Vagina (tissue), 2 donors: ENCODE data around the gene DNM3. TPM values are rescaled to one million over a fixed set of nuclear protein-coding genes. Genes with fewer than 3 reads are reported as not detected.

Source experiments
- DNase-seq, 2 donors: peaks; one replicate each; pipeline ENCODE4 v3.0.0-alpha.2; 2017; ENCODE audit errors: extremely low spot score in 2 of 2
- H3K27ac ChIP-seq: fragments of 200-600 bp; sonication (generic); one replicate; pipeline ENCODE4 v1.5.1; 2019
- H3K27me3 ChIP-seq: fragments of 200-600 bp; sonication (generic); one replicate; pipeline ENCODE4 v1.5.1; 2019
- H3K36me3 ChIP-seq, 2 donors: fragments of 200-600 bp; sonication (generic); one replicate each; pipeline ENCODE4 v1.5.1; 2017 to 2019
- H3K4me1 ChIP-seq: fragments of 200-600 bp; sonication (generic); one replicate; pipeline ENCODE4 v1.5.1; 2019
- H3K4me3 ChIP-seq, 2 donors: fragments of 200-600 bp; sonication (generic); 1 replicate in 1 of 2; 2 replicates in 1 of 2; pipeline ENCODE4 v1.5.1; 2016 to 2019
- H3K9me3 ChIP-seq: fragments of 200-600 bp; sonication (generic); one replicate; pipeline ENCODE4 v1.5.1; 2019
- CTCF ChIP-seq, 3 experiments: fragments of 450-650 bp in 2 of 3; fragments of 200-600 bp in 1 of 3; sonication (generic) in 1 of 3; IDR thresholded peaks; one replicate each; pipeline ENCODE4 v1.5.1; 2017 to 2019; ENCODE audit warnings: antibody characterized with exemption in 3 of 3, mild to moderate bottlenecking in 2 of 3, moderate library complexity in 2 of 3
- POLR2A ChIP-seq, 2 donors: fragments of 450-650 bp; IDR thresholded peaks; one replicate each; pipeline ENCODE4 v1.6.1; 2017; ENCODE audit warnings: antibody characterized with exemption in 2 of 2, mild to moderate bottlenecking in 2 of 2, moderate library complexity in 2 of 2
- POLR2AphosphoS5 ChIP-seq, 2 donors: sonication (generic); formaldehyde crosslinking; IDR thresholded peaks; one replicate each; pipeline ENCODE4 v1.9.0; 2017; ENCODE audit warnings: antibody characterized with exemption in 2 of 2, mild to moderate bottlenecking in 2 of 2, low read depth in 1 of 2; ENCODE audit not compliant: insufficient read depth in 1 of 2
- intact Hi-C: fragments of 100-400 bp; cut with DNase I; formaldehyde crosslinking; loops from one replicate; pipeline ENCODE4 v1.15.1; 2023
- total RNA-seq: library from RNA; depleted of rRNA; stranded (reverse); fragments of >200 nt; gene quantifications from one replicate; pipeline ENCODE4 v1.2.3, GENCODE V29; 2016

DNM3 gene
- total RNA-seq, 1 donor from 2014 or later, result 15.5 TPM

DNA sequence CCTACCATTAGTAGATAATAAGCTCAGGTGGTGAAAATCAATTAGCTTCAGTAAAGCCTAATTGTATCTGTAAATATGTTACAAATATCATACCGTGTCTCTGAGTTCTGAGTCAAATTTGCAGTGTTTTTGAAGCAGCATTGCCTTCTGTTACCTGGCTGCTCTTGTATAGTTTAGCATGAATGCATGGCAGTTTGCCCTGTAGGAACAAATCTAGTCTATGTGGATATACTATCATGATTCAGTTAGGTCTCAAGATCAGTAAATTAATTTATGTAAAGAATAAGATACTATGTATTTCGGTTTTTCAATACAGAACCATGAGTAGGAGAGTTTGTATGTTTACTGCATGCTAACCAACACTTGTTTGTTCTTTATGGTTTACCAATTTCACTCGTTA, 338.6 kb downstream of the DNM3 start:
- Histone ChIP-seq H3K9me3 (no peaks in the 10 kb centered on the region), H3K27me3 (no peaks in the 10 kb centered on the region), H3K4me1 (peaks cover 26% of the 10 kb centered on the region), H3K36me3 (no peaks in the 10 kb centered on the region), H3K27ac (peak overlapping the region; percentile 89), H3K4me3 (no peak overlapping the region)
- no peak for DNase-seq
- intact Hi-C loops, result no loop called here
- TF ChIP-seq CTCF (IDR thresholded peaks at IDR 0.05) (no peak), POLR2AphosphoS5 (IDR thresholded peaks at IDR 0.05; ENCODE audit: insufficient read depth in 1 of 2, low read depth in 1 of 2) (no peak), POLR2A (IDR thresholded peaks at IDR 0.05) (no peak)

DNA sequence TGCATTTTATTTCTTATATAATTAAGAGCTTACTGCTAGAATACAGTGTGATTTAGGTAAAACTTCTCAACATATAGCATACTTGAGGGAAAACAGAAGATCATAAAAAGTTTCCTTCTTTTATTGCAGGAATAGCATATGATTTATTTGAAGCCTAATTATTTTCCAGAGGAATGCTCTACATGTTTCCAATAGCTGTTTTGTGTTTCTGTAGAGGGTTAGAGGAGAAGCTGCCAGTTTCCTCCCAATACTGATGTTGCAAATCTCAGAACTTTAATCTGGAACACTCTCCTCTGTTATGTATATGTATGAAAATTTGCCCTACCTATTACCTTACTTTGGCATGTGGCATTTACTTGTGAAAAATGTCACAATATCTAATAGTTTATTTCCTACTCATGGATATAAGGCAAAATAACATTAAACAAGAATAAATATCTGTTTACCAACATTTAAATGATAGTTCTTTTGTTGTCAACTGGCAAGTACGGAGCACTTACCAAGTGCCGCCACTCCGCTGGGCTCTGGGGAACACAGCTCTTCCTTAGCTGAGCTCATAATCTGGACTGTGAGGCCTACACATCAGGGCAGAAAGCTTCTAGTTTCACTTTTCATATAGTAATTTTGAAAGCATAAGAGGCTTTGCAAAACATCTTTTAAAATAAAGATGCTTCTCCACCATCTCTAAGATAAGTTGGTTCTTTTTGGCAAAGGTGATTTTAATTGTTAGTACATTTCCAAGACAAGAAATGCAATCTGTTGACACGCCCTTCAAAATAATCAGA, 339.4 kb downstream of the DNM3 start:
- Histone ChIP-seq H3K4me1 (peaks cover 26% of the 10 kb centered on the region), H3K36me3 (no peaks in the 10 kb centered on the region), H3K27me3 (no peaks in the 10 kb centered on the region), H3K9me3 (no peaks in the 10 kb centered on the region), H3K27ac (peak overlapping the region; percentile 89), H3K4me3 (peak overlapping the region; percentile 18 to 20)
- no peak for DNase-seq
- intact Hi-C loops, result no loop called here
- no peak for TF ChIP-seq POLR2A (IDR thresholded peaks at IDR 0.05)
- no peak for TF ChIP-seq POLR2AphosphoS5 (IDR thresholded peaks at IDR 0.05; ENCODE audit: insufficient read depth in 1 of 2, low read depth in 1 of 2)
- TF ChIP-seq CTCF (IDR thresholded peaks at IDR 0.05), result no peak

DNA sequence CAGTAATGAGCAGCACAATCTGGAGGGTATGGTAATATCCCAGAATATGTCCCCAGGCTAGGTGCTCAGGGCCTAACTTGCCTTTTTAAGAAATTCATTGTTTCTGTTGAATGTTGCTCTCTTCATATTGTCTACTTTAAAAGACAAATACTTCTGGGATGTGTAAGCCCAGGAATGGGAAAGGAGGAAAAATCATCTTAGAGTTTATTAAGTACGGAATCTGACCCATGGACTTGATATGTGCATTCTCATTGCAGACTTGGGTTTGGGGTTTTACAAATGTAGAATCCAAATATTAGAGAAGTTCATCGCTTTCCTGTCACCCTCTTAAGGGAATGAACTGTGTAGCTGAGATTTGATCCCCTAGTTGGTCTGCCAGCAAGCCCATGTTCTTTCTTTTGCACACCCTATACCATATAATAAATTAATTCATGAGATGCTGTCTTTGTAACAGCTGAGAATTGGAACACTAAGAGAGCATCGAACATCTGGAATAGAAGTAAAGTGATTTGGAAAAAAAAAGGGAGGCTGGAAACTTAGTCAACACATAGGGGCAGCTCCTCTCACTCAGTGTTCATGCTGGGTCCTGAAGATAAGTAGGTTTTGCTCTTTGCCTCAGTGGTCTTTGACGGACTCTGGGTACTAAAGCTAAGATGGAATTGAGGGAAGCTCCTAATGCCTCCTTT, 343.4 kb downstream of the DNM3 start:
- no peaks in the 10 kb centered on the region for H3K9me3 ChIP-seq
- H3K36me3 ChIP-seq, result no peaks in the 10 kb centered on the region
- H3K27ac ChIP-seq, result no peak overlapping the region
- H3K4me3 ChIP-seq, result no peak overlapping the region
- H3K27me3 ChIP-seq, result no peaks in the 10 kb centered on the region
- TF ChIP-seq POLR2A (IDR thresholded peaks at IDR 0.05) (no peak), POLR2AphosphoS5 (IDR thresholded peaks at IDR 0.05; ENCODE audit: insufficient read depth in 1 of 2, low read depth in 1 of 2) (no peak), CTCF (IDR thresholded peaks at IDR 0.05) (no peak)
- no peak for DNase-seq
- peaks cover 26% of the 10 kb centered on the region for H3K4me1 ChIP-seq
- intact Hi-C loops, result no loop called here

DNA sequence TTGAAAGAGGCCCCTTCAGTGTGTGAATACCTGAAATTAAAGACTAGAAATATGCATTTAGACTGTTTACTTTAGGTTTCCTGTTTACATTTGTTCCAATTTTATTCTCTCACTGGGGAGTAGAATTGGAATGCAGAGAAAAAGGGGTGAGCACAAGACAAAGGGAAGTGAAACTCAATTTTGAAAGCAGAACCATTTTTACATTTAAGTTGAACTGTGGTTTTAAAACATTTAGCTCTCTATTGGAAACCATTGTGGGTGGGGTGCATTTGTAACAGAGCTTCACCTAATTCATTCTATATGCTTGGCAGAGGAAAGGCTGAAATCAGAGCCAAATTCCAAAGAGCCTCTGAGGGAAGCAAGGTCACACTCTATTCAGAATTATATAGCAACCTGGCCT, 343.9 kb downstream of the DNM3 start:
- H3K9me3 ChIP-seq, result no peaks in the 10 kb centered on the region
- H3K4me3 ChIP-seq, result no peak overlapping the region
- peaks cover 26% of the 10 kb centered on the region for H3K4me1 ChIP-seq
- no peak for TF ChIP-seq POLR2A (IDR thresholded peaks at IDR 0.05)
- intact Hi-C loops, result no loop called here
- no peak for DNase-seq
- H3K36me3 ChIP-seq, result no peaks in the 10 kb centered on the region
- no peak overlapping the region for H3K27ac ChIP-seq
- H3K27me3 ChIP-seq, result no peaks in the 10 kb centered on the region

- no peaks in the 10 kb centered on the region for H3K27me3 ChIP-seq
- no peak overlapping the region for H3K27ac ChIP-seq
- intact Hi-C loops, result no loop called here
- no peaks in the 10 kb centered on the region for H3K9me3 ChIP-seq
- TF ChIP-seq CTCF (IDR thresholded peaks at IDR 0.05), result no peak
- TF ChIP-seq POLR2A (IDR thresholded peaks at IDR 0.05), result no peak
- no peak for TF ChIP-seq POLR2AphosphoS5 (IDR thresholded peaks at IDR 0.05; ENCODE audit: insufficient read depth in 1 of 2, low read depth in 1 of 2)
- H3K4me1 ChIP-seq, result peaks cover 19% of the 10 kb centered on the region
- H3K36me3 ChIP-seq, result no peaks in the 10 kb centered on the region
- no peak for DNase-seq
- H3K4me3 ChIP-seq, result no peak overlapping the region
Measured at GRCh38 chr1:172185996-172186395, 344.7 kb downstream of the DNM3 start.
